Mammary epithelial cell (primary cell): ENCODE data around the gene FMN1.

ENCODE experiments used
- EZH2 ChIP-seq: IDR thresholded peaks from 2 replicates; pipeline ENCODE4 v1.6.1; 2012; ENCODE audit warnings: low read length, inconsistent platforms, borderline replicate concordance
- TF ChIP-seq, protein P1 (sequence below), 2 donors: IDR thresholded peaks in 1 of 2; conservative IDR thresholded peaks in 1 of 2; 2 replicates each; pipeline ENCODE4 v1.5.1; 2011 to 2012; ENCODE audit warnings: inconsistent platforms in 2 of 2, low read length in 2 of 2, mild to moderate bottlenecking in 2 of 2, control low read depth in 1 of 2, low read depth in 1 of 2; ENCODE audit not compliant: insufficient read depth in 1 of 2; ENCODE audit errors: extremely low read depth in 1 of 2

DNA sequence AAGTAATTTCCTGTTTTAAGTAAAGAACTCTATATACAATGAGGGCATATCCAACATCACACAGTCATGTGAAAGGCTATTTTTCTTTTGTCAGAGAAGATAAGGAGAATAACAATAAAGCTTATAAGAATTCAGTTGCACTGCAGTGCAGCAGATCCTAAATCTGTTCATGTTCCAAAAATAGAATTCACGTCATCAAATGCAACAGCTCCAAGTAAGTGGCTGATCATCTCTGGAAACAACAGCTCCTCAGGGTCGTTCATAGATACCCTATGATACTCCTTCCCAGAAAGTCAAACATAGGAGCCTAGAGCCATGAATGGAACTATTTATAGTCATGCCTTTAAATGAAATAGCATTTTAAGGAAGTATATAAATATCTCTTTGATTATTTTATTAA is 100.2 kb downstream of the FMN1 start:
- TF ChIP-seq, protein P1, sequence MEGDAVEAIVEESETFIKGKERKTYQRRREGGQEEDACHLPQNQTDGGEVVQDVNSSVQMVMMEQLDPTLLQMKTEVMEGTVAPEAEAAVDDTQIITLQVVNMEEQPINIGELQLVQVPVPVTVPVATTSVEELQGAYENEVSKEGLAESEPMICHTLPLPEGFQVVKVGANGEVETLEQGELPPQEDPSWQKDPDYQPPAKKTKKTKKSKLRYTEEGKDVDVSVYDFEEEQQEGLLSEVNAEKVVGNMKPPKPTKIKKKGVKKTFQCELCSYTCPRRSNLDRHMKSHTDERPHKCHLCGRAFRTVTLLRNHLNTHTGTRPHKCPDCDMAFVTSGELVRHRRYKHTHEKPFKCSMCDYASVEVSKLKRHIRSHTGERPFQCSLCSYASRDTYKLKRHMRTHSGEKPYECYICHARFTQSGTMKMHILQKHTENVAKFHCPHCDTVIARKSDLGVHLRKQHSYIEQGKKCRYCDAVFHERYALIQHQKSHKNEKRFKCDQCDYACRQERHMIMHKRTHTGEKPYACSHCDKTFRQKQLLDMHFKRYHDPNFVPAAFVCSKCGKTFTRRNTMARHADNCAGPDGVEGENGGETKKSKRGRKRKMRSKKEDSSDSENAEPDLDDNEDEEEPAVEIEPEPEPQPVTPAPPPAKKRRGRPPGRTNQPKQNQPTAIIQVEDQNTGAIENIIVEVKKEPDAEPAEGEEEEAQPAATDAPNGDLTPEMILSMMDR (conservative IDR thresholded peaks at IDR 0.05 in 1 of 2, IDR thresholded peaks at IDR 0.05 in 1 of 2; ENCODE audit: extremely low read depth in 1 of 2, insufficient read depth in 1 of 2, low read depth in 1 of 2, low read length in 2 of 2): no peak
- TF ChIP-seq EZH2: no peak
